B cell (primary cell): ENCODE measurements around the gene PPP1R27.

Experiments used
- EZH2 ChIP-seq: IDR thresholded peaks from 2 replicates; pipeline ENCODE4 v1.6.1; 2012; ENCODE audit warnings: borderline replicate concordance, low read depth, mild to moderate bottlenecking, moderate library complexity, low read length; ENCODE audit not compliant: insufficient read depth, poor library complexity, severe bottlenecking
- TF ChIP-seq, protein P1 (sequence below): fragments of 200-600 bp; IDR thresholded peaks from one replicate; pipeline ENCODE4 v1.8.0; 2022; ENCODE audit warnings: antibody characterized with exemption, mild to moderate bottlenecking

DNA sequence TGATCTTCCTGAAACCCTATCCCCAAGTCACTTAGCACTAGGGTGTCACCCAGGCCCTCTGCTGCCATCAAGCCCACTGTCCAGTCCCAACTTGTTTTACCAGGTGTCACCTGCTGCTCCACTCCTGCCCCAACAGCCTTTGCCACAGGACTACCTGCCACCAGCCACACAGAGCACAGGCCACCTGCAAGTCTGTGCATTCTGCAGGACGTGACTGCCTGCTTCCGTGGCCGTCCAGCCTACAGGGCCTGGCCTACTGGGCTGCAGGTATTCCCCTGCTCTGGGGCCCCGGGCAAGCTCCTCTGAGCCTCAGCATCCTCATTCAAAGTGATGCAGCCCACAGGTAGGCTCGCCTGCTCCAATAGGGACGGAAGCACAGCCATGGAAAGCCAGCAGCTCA, 5.0 kb downstream of the PPP1R27 start:
- TF ChIP-seq, protein P1, sequence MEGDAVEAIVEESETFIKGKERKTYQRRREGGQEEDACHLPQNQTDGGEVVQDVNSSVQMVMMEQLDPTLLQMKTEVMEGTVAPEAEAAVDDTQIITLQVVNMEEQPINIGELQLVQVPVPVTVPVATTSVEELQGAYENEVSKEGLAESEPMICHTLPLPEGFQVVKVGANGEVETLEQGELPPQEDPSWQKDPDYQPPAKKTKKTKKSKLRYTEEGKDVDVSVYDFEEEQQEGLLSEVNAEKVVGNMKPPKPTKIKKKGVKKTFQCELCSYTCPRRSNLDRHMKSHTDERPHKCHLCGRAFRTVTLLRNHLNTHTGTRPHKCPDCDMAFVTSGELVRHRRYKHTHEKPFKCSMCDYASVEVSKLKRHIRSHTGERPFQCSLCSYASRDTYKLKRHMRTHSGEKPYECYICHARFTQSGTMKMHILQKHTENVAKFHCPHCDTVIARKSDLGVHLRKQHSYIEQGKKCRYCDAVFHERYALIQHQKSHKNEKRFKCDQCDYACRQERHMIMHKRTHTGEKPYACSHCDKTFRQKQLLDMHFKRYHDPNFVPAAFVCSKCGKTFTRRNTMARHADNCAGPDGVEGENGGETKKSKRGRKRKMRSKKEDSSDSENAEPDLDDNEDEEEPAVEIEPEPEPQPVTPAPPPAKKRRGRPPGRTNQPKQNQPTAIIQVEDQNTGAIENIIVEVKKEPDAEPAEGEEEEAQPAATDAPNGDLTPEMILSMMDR, result no peak
- TF ChIP-seq EZH2, result no peak
